Stimulated activated CD8-positive, alpha-beta memory T cell treated with anti-CD3 and anti-CD28 coated beads, Interleukin-7, amount 100 ng/mL, for 24 hours (primary cell): ENCODE data around the gene EPHA7.

Source experiments
- DNase-seq: peaks from one replicate; pipeline ENCODE4 v3.0.0-alpha.2; 2020; ENCODE audit warnings: low read depth

The EPHA7 gene

DNA sequence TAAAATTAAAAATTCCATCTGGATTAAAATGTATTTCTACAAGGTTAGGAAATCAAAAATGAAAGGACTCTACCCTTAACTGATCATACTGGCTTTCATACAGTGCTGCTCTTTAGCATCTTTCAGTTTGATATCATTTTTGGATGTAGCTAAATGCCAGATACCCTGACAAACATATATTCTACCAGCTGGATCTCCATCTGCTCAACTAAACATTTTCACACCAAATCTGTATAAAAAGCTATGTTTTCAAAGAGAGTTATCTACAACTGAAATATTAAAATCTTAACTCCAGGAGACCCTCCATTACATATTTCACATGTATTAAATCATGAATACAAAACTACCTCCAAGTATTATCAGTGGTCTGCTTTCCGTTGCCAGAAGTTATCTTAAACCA lies 95.7 kb downstream of the EPHA7 start:
- no peak for DNase-seq

DNA sequence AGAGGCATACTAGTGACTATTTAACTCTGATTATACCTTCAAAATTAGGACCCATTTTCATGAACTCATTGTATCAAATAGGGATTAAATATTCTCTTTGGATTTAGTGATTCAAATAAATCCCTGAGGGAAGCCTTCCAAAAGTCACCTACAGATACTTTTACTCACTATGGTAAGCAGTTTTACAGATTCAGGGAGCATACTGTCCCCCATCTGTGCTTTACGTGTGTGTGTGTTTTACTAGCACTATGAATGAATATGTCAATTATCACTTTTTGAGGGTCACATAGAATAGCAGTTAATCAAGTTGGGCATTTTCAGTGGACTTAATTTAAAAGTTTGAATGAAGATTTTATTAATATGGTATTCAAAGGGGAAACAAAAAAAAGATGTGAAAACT lies 96.7 kb downstream of the EPHA7 start:
- DNase-seq: no peak

DNA sequence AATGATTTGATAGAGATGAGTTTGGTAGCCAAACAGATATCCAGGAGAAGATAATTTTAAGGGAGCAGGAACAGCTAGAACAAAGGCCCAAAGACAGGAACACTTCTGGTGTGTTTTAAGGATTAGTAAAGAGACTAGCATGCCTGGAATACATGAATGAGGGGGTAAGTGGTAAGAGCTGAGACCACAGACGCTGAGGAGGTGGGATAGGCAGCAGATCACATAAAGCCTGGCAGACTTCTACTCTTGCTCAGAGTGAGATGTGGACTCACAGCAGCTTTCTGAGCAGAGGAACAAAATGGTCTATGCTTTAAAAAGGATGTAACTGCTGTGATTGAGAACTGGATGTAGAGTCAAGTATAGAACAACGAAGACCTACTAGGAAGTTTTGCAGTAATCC lies 100.1 kb downstream of the EPHA7 start:
- DNase-seq: no peak

GRCh38 chr6:93318121-93318520 lies 101.2 kb downstream of the EPHA7 start:
- DNase-seq: no peak

GRCh38 chr6:93317592-93317991 lies 101.8 kb downstream of the EPHA7 start:
- DNase-seq: no peak

DNA sequence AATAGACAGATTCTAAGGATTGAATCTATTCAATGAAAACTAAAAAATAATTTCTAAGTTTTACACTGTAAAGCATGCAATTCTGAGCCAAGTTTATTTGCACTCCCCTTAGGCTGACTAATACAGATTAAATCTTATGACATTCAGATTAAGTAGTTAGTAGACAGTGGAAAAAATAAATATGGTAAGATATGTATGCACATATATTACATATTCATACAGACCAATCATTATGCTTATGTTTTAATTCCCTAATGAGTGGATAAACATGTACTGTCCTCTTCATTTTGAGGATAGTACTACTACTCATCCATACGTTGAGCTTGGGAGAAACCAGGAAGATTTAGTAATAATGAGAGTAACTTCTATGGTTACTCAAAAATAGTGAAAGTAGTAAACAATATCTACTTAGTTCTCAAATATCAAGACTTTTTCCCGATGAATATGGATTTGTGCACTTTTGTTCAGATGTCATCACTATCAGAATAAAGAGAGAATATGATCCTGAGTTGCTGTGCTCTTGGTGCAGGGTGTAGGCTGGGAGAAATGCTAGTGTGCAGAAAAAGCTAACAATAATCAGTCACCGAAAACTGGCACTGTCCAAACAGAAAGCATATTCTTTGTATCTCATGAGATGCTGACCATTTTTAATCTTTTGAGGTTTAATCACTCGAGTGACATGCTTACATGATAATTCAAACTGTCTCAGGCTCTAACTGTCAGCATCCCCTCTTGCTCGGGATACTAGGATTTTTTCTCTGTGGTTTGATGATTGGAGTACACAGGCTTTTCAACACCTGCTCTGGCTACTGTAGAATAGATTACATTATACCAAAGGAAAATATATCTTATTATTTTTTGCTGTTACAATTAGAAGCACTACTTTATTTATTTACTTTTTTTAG lies 111.6 kb downstream of the EPHA7 start:
- DNase-seq: no peak

DNA sequence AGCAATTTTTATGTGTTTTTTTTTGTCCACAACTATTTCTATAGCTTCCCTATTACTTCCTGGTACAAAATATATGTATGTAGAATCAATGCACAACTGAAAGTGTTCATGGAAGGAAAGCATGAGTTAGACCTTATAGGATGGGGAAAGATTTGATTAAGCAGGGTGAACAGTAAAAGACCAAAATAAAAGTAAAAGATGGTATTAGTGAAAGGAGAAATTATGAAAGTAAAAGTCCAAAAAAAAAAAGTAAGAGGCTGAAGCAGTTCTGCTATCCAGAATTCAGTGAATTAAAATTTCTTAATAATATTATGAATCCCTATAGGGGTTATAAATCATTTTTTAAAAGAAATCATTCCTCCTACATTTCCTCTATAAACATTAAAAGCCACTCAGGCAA lies 114.3 kb downstream of the EPHA7 start:
- DNase-seq: no peak

GRCh38 chr6:93304505-93304904 lies 114.9 kb downstream of the EPHA7 start:
- DNase-seq: no peak

- no peak for DNase-seq
Measured at GRCh38 chr6:93300661-93301060, 118.7 kb downstream of the EPHA7 start.

DNA sequence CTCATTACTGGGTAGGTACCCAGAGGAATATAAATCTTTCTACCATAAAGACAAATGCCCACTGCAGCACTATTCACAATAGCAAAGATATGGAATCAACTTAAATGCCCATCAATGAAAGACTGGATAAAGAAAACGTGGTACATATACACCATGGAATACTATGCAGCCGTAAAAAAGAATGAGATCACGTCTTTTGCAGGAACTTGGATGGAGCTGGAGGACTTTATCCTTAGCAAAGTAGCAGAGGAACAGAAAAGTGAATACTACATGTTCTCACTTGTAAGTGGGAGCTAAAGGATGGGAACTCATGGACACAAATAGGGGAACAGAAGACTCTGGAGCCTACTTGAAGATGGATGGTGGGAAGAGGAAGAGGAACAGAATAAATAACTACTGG lies 119.7 kb downstream of the EPHA7 start:
- DNase-seq: no peak

GRCh38 chr6:93295631-93296030 lies 123.7 kb downstream of the EPHA7 start:
- DNase-seq: no peak

DNA sequence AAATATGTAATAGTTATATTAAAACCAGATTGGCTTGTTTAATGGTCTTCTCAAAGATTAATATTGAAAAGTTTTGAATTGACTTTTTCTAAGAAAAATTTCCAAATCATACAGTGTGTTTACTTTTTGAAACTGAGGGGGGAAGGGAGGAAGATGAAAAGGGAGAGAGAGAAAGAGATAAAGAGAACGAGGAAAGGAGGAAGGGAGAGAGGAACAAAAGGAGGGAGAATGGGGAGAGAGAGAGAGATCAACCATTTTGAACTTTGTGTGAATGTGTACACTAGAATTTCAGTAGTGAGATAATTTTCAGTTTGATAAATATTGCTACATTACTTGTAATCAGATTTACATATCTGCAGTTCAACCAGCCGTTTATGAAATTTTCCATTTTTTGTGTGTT lies 124.5 kb downstream of the EPHA7 start:
- no peak for DNase-seq

DNA sequence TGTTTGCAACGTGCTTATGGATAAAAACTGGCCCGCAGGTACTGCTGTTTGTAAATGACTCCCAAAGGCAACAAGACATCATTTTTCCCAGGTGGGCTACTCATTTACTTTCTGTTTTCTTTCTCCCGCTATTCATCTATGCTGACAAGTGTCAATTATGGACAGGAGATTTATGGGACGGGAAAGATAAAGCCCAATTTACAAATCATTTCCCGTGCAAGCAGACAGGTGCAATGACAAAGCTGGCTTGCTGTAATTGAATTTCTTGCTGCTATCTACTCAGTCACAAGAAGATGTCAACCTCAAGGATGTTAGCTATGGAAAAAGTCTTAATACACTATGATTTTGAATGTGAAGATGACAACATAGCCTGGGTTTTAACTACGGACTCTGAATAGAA lies 125.5 kb downstream of the EPHA7 start:
- no peak for DNase-seq

DNA sequence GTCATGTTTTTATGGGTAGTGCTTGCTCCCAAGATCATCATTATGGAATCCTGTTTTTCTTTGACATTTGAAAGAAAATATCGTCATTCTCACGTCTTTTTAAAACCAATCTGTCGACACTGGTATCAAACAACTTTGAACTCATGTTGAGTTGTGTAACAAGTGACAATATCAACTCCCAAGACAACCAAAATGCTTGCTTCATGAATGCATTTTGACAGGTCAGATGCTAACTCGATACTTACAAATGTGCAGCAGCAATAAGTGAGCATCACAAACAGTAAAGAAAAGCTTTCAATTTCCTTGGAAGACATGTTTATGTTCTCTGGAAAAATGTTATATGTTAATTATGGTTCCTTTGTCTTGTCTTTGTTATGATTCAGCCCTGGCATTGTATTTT lies 125.9 kb downstream of the EPHA7 start:
- no peak for DNase-seq

DNA sequence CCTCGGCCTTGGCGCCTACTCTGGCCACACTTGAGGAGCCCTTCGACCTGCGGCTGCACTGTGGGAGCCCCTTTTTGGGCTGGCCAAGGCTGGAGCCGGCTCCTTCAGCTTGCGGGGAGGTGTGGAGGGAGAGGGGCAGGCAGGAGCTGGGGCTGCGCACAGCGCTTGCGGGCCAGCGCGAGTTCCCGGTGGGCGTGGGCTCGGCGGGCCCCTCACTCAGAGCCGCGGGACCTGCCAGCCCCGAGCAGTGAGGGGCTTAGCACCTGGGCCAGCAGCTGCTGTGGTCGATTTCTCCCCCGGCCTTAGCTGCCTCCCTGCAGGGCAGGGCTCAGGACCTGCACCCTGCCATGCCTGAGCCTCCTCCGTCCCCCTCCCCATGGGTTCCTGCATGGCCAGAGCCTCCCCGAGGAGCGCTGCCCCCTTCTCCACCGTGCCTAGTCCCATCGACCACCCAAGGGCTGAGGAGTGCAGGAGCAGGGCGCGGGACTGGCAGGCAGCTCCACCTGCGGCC lies 136.8 kb downstream of the EPHA7 start:
- DNase-seq: no peak

- DNase-seq: no peak
Measured at GRCh38 chr6:93278241-93278640, 141.1 kb downstream of the EPHA7 start.

- no peak for DNase-seq
Measured at GRCh38 chr6:93272896-93273295, 146.5 kb downstream of the EPHA7 start.

- no peak for DNase-seq
Measured at GRCh38 chr6:93272211-93272610, 147.1 kb downstream of the EPHA7 start.

DNA sequence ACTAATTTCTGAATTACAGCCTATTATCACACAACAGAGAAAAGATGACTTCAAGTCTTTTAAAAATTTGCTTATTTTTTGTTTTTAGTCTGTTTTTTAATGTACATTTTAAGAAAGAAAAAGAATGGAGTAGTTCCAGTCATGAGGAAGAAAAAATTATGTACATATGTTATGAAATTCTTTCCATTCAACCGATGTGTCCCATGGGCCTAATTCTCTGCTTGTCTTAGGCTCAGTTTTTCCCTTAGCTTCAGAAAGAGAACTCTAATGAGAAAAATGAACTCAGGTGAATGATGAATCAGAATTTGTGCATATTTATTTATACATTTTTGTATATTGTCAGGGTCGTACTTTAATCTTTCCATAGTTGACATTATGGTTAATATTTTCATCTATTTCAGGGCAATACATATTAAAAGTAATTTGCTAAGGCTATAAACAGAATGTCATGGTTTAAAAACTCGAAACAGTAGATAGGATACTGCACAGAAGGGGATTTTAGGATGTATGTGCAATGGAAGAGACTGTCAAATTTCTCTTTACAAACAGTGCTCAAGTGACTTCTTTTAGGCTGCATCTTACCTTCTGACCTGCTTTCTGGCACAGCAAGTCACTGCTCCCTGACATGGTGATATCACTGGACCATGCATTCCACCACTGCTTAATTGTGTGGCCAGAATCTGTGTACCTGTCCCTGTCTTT lies 153.1 kb downstream of the EPHA7 start:
- DNase-seq: no peak

GRCh38 chr6:93260881-93261280 lies 158.5 kb downstream of the EPHA7 start:
- no peak for DNase-seq

DNA sequence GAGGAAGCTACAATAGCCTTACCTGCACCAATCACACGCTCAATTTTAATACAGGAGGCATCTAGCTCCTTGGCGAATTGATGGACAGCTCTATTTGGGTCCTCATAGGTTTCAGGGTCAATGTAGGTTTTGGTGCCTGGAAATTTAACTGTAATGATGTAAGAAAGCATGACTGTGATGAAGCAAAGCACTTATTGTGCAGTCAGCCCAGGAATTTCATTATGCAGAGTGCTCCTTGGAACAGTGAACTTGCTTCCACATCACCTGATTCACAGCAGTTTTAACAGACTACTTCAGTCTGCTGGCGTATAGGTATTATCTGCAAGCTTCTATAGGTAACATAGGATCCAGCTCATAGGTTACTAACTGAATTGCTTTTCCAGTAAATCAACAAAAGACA lies 160.0 kb downstream of the EPHA7 start:
- no peak for DNase-seq

DNA sequence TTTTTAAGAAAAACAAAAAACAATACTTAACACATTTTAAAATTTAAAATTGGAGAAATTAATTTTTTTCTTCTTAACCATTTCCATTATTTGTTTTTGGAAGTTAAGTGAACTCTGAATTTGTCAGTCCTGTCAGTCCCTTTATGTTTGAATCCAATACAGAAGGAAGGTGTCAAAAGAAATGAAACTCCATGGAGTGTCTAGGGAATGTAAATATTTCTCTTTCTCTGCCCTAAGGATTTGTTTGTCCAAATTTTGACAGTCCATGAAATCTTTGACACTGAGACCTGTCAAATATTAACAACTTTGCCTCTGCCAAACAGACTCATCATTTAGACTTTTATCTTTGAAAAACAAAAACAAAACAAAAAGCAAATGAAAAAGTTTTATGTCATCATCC lies 166.4 kb downstream of the EPHA7 start:
- no peak for DNase-seq

- no peak for DNase-seq
Measured at GRCh38 chr6:93248631-93249030, 170.7 kb downstream of the EPHA7 start.
